Astrocyte (in vitro differentiated cells and primary cell): Measurements from ENCODE around the gene GRIK3. TPM values are rescaled to one million over a fixed set of nuclear protein-coding genes. Genes with fewer than 3 reads are reported as not detected.

Source experiments
- DNase-seq: peaks from one replicate; pipeline ENCODE4 v3.0.0-alpha.2; 2010; ENCODE audit warnings: low read depth
- FAIRE-seq: peaks from 2 replicates; lab custom pipeline; 2011; peaks lifted over from hg19 to GRCh38; lab: Jason Lieb, UNC
- H2AFZ ChIP-seq: 2 replicates; pipeline ENCODE4 v1.6.0; 2012; ENCODE audit warnings: low read depth, low read length, inconsistent platforms
- H3K27ac ChIP-seq: 2 replicates; pipeline ENCODE4 v1.5.1; 2011; ENCODE audit warnings: low read depth, low read length, inconsistent platforms
- H3K27me3 ChIP-seq: 2 replicates; pipeline ENCODE4 v1.6.0; 2011; ENCODE audit warnings: low read length, inconsistent platforms; ENCODE audit not compliant: insufficient read depth
- H3K36me3 ChIP-seq: 2 replicates; pipeline ENCODE4 v1.5.1; 2011; ENCODE audit warnings: low read length, inconsistent platforms; ENCODE audit not compliant: insufficient read depth
- H3K4me1 ChIP-seq: 2 replicates; pipeline ENCODE4 v1.5.1; 2011; ENCODE audit warnings: low read length, inconsistent platforms; ENCODE audit not compliant: insufficient read depth
- H3K4me2 ChIP-seq: 2 replicates; pipeline ENCODE4 v1.6.0; 2012; ENCODE audit warnings: low read length, inconsistent platforms
- H3K4me3 ChIP-seq: 2 replicates; pipeline ENCODE4 v1.5.1; 2011; ENCODE audit warnings: low read depth, mild to moderate bottlenecking, low read length, inconsistent platforms; ENCODE audit not compliant: insufficient read depth
- H3K79me2 ChIP-seq: 2 replicates; pipeline ENCODE4 v1.6.0; 2012; ENCODE audit warnings: mild to moderate bottlenecking, low read length, inconsistent platforms; ENCODE audit not compliant: insufficient read depth
- H3K9ac ChIP-seq: 2 replicates; pipeline ENCODE4 v1.6.0; 2012; ENCODE audit warnings: mild to moderate bottlenecking, low read length, inconsistent platforms
- H3K9me3 ChIP-seq: 2 replicates; pipeline ENCODE4 v1.5.1; 2012; ENCODE audit warnings: low read depth, mild to moderate bottlenecking, low read length, inconsistent platforms; ENCODE audit not compliant: insufficient read depth
- H4K20me1 ChIP-seq: 2 replicates; pipeline ENCODE4 v1.6.0; 2012; ENCODE audit warnings: low read length, inconsistent platforms; ENCODE audit not compliant: insufficient read depth
- H3K27ac Mint-ChIP-seq: one replicate; pipeline ENCODE4 v1.8.0; 2021; ENCODE audit warnings: mild to moderate bottlenecking, mixed read lengths; ENCODE audit not compliant: unreplicated experiment
- H3K27me3 Mint-ChIP-seq: one replicate; pipeline ENCODE4 v1.8.0; 2021; ENCODE audit warnings: low read depth, mixed read lengths; ENCODE audit not compliant: unreplicated experiment
- H3K36me3 Mint-ChIP-seq: one replicate; pipeline ENCODE4 v1.8.0; 2021; ENCODE audit warnings: low read depth, mixed read lengths; ENCODE audit not compliant: unreplicated experiment
- H3K4me1 Mint-ChIP-seq: one replicate; pipeline ENCODE4 v1.8.0; 2021; ENCODE audit warnings: low read depth, mixed read lengths; ENCODE audit not compliant: unreplicated experiment
- H3K4me3 Mint-ChIP-seq: one replicate; pipeline ENCODE4 v1.8.0; 2021; ENCODE audit warnings: mild to moderate bottlenecking, moderate library complexity, mixed read lengths; ENCODE audit not compliant: unreplicated experiment
- H3K9me3 Mint-ChIP-seq: one replicate; pipeline ENCODE4 v1.8.0; 2021; ENCODE audit warnings: mild to moderate bottlenecking, mixed read lengths; ENCODE audit not compliant: unreplicated experiment
- EZH2 ChIP-seq: IDR thresholded peaks from 2 replicates; pipeline ENCODE4 v1.6.1; 2012; ENCODE audit warnings: mild to moderate bottlenecking, low read length, inconsistent platforms; ENCODE audit not compliant: insufficient read depth
- total RNA-seq: library from RNA; stranded (reverse); gene quantifications from 2 replicates; pipeline ENCODE4 v1.2.1, GENCODE V29; 2021
- TF ChIP-seq, protein P1 (sequence below): IDR thresholded peaks from 2 replicates; pipeline ENCODE4 v1.5.1; 2011; ENCODE audit warnings: low read depth, mild to moderate bottlenecking, inconsistent platforms, low read length, moderate library complexity; ENCODE audit not compliant: insufficient read depth

GRIK3 gene
- total RNA-seq, 1 donor from 2014 or later = 0.16 TPM

DNA sequence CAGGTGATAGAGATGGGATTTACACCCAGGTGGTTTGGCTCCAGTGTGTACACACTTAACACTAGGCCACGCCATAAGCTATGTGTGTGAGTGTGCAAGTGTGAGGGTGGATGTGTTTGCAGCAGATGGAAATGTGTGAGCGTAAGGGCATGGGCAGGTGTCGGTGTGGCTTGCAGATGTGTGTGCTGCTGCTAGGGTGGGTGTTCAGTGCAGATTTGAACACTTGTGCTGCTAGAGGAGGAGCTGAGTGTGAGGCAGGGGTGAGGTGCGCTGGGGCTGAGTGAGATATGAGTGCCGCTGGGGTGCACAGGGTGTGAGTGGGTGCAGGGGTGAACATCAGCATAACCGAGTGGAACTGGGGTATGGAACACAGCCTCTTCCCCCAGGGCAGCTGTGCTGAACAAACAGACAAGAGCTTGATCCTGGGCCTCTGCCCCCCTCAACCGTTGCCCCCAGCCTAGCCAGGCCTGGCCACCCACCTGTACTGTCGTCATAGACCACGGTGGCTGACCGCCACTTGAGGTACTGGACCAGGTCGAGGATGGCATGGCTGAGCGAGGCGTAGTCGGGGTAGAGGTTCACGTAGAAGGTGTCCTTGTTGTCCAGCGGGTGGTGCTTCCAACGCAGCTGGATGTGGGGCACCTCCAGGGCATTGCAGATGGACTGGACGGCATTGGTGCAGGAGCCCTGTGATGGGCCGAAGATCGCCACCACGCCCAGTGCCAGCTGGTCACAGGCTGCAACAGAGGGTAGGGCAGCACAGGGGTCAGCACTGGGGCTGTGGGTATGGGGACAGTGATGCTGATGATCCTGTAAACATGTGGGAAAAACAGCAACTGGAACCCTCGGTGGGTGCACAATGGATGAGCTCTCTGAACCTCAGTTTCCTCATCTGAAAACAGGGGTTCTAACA is 153.9 kb downstream of the GRIK3 start:
- no peak overlapping the region for H3K4me3 ChIP-seq
- no peak for TF ChIP-seq EZH2
- TF ChIP-seq, protein P1, sequence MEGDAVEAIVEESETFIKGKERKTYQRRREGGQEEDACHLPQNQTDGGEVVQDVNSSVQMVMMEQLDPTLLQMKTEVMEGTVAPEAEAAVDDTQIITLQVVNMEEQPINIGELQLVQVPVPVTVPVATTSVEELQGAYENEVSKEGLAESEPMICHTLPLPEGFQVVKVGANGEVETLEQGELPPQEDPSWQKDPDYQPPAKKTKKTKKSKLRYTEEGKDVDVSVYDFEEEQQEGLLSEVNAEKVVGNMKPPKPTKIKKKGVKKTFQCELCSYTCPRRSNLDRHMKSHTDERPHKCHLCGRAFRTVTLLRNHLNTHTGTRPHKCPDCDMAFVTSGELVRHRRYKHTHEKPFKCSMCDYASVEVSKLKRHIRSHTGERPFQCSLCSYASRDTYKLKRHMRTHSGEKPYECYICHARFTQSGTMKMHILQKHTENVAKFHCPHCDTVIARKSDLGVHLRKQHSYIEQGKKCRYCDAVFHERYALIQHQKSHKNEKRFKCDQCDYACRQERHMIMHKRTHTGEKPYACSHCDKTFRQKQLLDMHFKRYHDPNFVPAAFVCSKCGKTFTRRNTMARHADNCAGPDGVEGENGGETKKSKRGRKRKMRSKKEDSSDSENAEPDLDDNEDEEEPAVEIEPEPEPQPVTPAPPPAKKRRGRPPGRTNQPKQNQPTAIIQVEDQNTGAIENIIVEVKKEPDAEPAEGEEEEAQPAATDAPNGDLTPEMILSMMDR = no peak
- Mint-ChIP-seq H3K4me1 (no peaks in the 10 kb centered on the region), H3K4me3 (no peak overlapping the region), H3K9me3 (peaks cover 3% of the 10 kb centered on the region), H3K27ac (no peak overlapping the region), H3K27me3 (peaks cover 40% of the 10 kb centered on the region), H3K36me3 (no peaks in the 10 kb centered on the region)
- peaks cover 5% of the 10 kb centered on the region for H3K9me3 ChIP-seq
- FAIRE-seq (no peak), DNase-seq (no peak)
- no peaks in the 10 kb centered on the region for H3K36me3 ChIP-seq
- no peak overlapping the region for H2AFZ ChIP-seq
- H4K20me1 ChIP-seq = no peaks in the 10 kb centered on the region
- H3K27ac ChIP-seq = no peak overlapping the region
- no peak overlapping the region for H3K9ac ChIP-seq
- no peaks in the 10 kb centered on the region for H3K4me1 ChIP-seq
- no peaks in the 10 kb centered on the region for H3K79me2 ChIP-seq
- no peak overlapping the region for H3K4me2 ChIP-seq
- H3K27me3 ChIP-seq = no peaks in the 10 kb centered on the region

DNA sequence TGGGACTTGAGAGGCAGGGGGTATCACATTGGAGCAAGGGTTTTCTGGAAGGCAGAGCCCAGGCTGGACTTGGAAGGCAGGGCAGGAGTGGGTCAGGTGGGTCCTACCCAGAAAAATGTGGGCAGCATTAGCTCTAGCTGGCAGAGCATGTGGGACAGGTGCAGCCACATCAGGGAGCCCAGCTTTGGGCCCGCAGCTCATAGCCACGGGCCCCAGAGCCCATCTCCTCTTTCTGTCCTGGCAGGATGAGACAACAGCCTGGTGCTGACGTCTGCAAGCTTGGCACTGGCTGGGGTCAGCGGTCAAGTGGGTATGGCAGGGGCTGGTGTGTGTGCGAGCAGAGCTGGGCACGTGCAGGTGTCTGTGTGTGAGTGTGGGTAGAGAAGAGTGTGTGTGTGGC is 154.7 kb downstream of the GRIK3 start:
- Histone ChIP-seq H3K27me3 (no peaks in the 10 kb centered on the region), H3K4me1 (no peaks in the 10 kb centered on the region), H3K9me3 (peaks cover 2% of the 10 kb centered on the region), H3K4me3 (no peak overlapping the region), H3K79me2 (no peaks in the 10 kb centered on the region), H3K4me2 (no peak overlapping the region), H4K20me1 (no peaks in the 10 kb centered on the region), H3K9ac (no peak overlapping the region), H3K27ac (no peak overlapping the region), H2AFZ (no peak overlapping the region), H3K36me3 (no peaks in the 10 kb centered on the region)
- peaks cover 45% of the 10 kb centered on the region for H3K27me3 Mint-ChIP-seq
- H3K4me3 Mint-ChIP-seq = no peak overlapping the region
- H3K27ac Mint-ChIP-seq = no peak overlapping the region
- DNase-seq = no peak
- FAIRE-seq = no peak
- H3K4me1 Mint-ChIP-seq = no peaks in the 10 kb centered on the region
- TF ChIP-seq EZH2 = no peak
- TF ChIP-seq, protein P1 = no peak
- H3K9me3 Mint-ChIP-seq = peaks cover 3% of the 10 kb centered on the region
- no peaks in the 10 kb centered on the region for H3K36me3 Mint-ChIP-seq

DNA sequence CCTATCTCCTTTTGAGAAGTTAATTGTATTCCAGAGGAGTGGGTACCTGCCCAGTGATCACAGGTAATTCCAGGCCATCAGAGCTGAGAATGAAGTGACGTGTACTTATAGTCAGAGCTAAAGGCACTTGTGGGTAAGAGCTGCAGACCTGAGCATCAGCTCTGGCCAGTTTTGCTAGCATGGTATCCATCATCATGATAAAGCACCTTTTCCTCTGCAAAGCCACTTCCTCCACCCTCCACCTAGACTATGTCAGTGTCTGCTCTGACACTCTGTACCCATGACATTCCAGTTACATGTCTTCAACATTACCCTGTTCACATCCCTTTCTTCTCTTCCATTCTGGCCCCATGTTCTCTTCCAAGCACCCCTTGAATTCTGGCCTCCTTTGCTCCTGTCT is 157.3 kb downstream of the GRIK3 start:
- Mint-ChIP-seq H3K27ac (no peak overlapping the region), H3K27me3 (peaks cover 54% of the 10 kb centered on the region), H3K9me3 (peaks cover 3% of the 10 kb centered on the region), H3K36me3 (no peaks in the 10 kb centered on the region), H3K4me3 (no peak overlapping the region), H3K4me1 (no peaks in the 10 kb centered on the region)
- Histone ChIP-seq H3K36me3 (no peaks in the 10 kb centered on the region), H3K9ac (no peak overlapping the region), H3K9me3 (peaks cover 2% of the 10 kb centered on the region), H2AFZ (no peak overlapping the region), H3K79me2 (no peaks in the 10 kb centered on the region), H3K4me2 (no peak overlapping the region), H3K27me3 (no peaks in the 10 kb centered on the region), H3K4me1 (no peaks in the 10 kb centered on the region), H3K4me3 (no peak overlapping the region), H3K27ac (no peak overlapping the region), H4K20me1 (no peaks in the 10 kb centered on the region)
- TF ChIP-seq, protein P1 = no peak
- no peak for TF ChIP-seq EZH2
- no peak for FAIRE-seq
- DNase-seq = no peak
